ENCODE measurements around the gene ATP6V1G3.

GRCh38 chr1:198524556-198524955 lies 15.9 kb downstream of the ATP6V1G3 start:
- TF ChIP-seq, protein P1, sequence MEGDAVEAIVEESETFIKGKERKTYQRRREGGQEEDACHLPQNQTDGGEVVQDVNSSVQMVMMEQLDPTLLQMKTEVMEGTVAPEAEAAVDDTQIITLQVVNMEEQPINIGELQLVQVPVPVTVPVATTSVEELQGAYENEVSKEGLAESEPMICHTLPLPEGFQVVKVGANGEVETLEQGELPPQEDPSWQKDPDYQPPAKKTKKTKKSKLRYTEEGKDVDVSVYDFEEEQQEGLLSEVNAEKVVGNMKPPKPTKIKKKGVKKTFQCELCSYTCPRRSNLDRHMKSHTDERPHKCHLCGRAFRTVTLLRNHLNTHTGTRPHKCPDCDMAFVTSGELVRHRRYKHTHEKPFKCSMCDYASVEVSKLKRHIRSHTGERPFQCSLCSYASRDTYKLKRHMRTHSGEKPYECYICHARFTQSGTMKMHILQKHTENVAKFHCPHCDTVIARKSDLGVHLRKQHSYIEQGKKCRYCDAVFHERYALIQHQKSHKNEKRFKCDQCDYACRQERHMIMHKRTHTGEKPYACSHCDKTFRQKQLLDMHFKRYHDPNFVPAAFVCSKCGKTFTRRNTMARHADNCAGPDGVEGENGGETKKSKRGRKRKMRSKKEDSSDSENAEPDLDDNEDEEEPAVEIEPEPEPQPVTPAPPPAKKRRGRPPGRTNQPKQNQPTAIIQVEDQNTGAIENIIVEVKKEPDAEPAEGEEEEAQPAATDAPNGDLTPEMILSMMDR (IDR thresholded peaks at IDR 0.05): no peak
- TF ChIP-seq POLR2A (IDR thresholded peaks at IDR 0.05): no peak
